ENCODE results near the gene GPHN.
"Not testable (repeated sequence)": the region's sequence is repeated elsewhere in the genome, so short reads cannot be mapped to it uniquely, and the experiment has no call there.

The GPHN gene

DNA sequence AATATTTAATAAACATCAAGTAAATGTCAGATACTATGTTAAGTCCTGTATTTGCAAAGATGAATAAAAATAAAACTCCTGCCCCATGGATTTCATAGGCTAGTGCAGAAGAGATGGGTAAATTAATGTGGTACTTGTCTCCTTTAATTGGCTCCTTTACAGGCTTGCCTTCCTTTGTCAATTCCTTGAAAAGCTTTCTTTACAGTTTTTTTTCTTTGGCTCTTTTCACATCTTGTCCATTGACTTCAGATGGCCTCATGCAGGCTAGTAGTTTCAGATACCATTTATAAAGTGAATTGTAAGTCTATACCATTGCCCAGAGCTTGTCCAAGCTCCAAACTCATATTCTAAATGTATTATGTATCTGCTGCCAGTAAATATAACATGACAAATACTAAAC, 552.6 kb downstream of the GPHN start:
- DNase-seq (ENCODE audit: low spot score), result no peak

DNA sequence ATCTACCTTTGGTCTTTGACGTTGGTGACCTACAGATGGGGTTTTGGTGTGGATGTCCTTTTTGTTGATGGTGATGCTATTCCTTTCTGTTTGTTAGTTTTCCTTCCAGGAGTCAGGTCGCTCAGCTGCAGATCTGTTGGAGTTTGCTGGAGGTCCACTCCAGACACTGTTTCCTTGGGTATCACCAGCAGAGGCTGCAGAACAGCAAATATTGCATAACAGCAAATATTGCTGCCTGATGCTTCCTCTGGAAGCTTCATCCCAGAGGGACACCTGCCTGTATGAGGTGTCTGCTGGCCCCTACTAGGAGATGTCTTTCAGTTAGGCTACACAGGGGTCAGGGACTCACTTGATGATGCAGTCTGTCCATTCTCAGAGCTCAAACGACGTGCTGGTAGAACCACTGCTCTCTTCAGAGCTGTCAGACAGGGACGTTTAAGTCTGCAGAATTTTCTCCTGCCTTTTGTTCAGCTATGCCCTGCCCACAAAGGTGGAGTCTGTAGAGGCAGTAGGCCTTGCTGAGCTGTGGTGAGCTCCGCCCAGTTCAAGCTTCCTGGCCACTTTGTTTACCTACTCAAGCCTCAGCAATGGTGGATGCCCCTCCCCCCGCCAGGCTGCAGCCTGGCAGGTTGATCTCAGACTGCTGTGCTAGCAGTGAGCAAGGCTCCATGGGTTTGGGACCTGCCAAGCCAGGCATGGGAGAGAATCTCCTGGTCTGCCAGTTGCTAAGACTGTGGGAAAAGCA, 559.3 kb downstream of the GPHN start:
- not testable (repeated sequence) for DNase-seq (ENCODE audit: low spot score)

DNA sequence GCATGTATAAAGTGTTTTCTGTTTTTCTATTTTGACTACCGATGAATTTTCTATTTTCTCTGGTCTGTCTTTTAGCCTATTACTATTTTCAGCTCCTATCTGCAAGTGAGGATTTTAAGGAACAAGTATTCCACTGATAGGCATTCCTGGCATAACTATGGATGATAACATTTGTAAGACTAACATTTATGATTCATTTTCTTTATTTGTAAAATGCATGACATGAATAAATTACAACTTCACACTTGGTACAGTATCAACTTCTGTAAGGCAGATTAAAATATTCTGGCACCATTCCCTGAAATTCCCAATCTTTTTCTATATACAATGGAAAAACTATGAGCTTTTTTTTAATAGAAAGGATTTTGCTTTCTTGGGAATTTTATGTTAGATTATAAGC, 560.3 kb downstream of the GPHN start:
- no peak for DNase-seq (ENCODE audit: low spot score)

DNA sequence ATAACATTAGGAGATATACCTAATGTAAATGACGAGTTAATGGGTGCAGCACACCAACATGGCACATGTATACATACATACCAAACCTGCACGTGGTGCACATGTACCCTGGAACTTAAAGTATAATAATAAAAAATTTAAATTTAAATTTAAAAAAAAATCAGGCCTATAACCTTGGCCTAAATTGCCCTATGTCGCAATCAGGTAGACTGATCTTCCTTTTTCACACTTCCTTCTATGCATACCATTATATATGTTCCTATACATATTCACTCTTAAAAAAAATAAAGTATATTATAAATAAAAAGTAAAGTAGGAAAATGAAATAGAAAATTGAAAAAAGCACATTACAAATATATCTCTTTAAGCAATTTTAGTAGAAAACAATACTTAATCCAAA, 563.6 kb downstream of the GPHN start:
- no peak for DNase-seq (ENCODE audit: low spot score)

DNA sequence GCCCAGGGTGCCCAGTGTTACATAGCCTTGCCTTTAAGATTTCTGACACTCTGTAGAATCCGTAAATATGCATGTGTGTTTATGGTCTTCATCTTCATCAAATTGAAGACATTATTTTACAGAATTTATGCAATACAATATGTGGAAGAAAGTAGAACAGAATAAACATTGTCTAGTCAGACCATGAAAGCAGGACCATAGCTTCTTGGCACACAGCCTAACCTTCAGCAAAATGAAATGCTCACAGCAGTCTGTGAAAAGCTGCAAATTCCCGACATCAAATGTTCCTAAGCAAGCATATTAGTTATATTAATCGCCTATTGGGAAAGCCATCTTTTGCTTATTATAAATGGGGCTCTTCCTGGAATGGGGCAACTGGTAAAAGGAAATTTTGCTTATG, 570.0 kb downstream of the GPHN start:
- no peak for DNase-seq (ENCODE audit: low spot score)

DNA sequence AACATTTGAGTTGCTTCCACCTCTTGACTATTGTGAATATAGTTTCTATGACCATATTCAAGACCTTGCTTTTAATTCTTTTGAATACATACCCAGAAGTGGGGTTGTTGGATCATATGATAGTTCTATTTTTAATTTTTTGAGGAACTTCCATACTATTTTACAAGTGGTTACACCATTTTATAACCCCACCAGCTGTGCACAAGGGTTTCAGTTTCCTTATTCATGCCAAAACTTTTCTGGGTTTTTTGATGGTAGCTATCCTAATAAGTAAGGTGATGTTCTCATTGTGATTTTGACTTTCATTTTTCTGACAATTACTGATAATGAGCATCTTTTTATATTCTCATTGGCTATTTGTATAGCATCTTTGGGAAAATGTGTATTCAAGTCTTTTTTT, 571.9 kb downstream of the GPHN start:
- DNase-seq (ENCODE audit: low spot score), result no peak

DNA sequence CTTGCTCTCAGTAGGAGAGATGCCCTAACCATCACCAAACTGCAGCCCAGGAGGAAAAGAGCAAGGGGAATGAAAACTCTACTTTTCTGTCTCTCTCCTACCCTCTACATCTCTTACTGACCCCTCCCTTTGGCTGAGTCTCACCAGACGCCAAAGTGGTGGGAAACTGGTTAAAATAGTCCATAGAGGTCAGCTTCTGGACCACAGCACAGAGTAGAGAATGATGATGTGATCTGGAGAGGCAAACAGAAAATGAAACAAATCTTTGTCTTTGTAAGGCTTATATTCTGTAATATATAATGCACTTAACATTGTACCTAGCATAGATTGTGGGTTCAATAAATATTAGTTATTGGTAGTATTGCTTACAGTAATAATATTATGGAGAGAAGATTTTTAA, 600.3 kb downstream of the GPHN start:
- no peak for DNase-seq (ENCODE audit: low spot score)

DNA sequence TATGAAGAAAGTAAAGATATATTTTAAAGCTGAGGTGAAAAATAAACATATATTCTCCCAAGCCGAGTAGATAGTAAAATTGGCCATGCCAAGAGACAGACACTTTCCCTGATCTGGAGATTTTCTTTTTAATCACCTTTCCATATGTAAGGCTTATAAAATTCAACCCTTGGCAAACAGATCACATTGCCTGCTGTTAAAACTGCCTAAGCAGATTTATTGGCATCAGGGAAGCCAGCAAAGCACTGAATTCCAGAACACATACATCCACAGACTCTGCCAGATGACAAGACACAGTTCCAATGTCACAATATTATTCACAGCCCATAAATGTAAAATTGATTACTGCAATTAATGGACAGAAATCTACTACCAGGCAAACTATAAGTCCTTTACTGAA, 603.1 kb downstream of the GPHN start:
- DNase-seq (ENCODE audit: low spot score), result no peak

DNA sequence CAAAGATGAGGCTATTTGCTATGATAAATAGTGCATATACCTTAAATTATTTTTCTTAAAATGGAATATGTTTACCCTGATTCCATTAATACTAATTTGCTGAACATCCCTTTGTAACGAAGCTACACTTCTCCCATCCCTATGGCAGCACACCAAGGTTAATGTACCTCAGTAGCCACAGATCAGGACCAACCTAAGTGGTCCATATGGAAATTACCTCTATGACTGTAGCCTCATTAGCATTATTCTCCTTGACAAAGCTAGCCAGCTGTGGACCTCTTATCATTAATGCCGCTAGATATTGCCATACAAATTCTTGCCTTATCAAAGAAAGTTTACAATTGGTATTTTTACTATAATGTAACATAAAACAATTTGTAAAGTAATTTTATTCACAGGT, 604.4 kb downstream of the GPHN start:
- no peak for DNase-seq (ENCODE audit: low spot score)

DNA sequence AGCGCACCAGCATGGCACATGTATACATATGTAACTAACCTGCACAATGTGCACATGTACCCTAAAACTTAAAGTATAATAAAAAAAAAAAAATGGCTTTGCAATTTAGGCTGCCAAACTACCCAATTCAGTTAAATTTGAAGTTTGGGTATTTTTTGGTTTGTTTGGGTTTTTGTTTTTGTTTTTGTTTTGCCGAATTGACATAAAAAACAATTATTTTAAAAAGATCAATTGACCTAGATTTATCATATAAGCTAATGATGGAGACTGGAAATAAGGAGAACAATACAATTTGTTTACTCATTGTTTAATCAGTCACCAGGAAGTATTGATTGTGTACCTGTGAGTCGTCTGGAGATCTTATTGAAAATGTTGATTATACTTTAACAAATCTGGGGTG, 619.2 kb downstream of the GPHN start:
- no peak for DNase-seq (ENCODE audit: low spot score)

DNA sequence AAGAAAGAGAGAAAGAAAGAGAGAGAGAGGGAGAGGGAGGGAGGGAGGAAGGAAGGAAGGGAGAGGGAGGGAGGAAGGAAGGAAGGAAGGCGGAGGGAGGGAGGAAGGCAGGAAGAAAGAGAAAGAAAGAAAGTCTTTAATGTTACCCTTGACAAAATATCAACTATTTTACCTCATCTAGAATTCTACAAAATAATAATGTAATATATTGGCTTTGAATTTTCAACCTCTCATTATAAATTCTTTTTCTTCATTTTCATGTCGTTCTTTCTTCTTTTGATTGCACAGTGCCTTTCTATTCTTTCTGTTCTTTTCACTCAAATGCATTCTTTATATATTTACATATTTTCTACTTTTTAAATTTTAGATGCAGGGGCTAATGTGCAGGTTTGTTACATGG, 621.8 kb downstream of the GPHN start:
- DNase-seq (ENCODE audit: low spot score), result no peak

DNA sequence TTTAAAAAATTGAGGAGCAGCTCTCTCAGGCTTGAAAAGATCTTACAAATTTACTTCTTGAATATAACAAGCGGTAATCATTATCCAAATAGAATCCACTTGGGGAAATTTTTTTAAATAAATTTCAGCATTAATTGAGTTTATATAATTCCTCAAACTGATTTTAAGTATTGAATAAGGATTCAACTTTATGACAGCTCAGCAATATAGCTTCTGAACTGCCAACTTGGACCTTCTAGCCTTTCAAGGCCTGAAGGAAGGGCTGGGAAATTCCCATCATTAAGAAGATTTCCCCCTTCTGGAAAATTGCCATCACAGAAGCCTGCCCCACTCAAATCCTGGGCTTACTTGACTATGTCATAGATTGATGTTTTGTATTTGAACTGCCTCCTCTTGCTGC, 623.7 kb downstream of the GPHN start:
- DNase-seq (ENCODE audit: low spot score), result no peak

DNA sequence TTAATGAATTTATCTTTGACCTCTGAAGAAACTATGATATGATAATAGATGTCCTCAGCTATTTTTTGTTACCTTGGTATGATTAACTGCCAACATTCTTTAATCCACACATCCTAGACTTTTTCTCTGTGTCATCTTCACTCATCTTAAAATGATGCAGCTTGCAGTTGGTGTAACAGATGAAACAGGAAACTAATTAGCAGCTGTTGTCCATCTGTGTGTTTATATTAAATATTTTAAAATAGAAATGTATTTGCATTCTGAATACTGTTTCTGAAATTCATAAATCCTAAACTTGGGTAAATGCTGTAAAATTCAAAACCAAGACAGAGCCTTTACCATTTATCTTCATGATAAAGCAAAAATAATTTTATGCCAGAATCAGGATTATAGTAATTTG, 625.2 kb downstream of the GPHN start:
- DNase-seq (ENCODE audit: low spot score), result no peak

DNA sequence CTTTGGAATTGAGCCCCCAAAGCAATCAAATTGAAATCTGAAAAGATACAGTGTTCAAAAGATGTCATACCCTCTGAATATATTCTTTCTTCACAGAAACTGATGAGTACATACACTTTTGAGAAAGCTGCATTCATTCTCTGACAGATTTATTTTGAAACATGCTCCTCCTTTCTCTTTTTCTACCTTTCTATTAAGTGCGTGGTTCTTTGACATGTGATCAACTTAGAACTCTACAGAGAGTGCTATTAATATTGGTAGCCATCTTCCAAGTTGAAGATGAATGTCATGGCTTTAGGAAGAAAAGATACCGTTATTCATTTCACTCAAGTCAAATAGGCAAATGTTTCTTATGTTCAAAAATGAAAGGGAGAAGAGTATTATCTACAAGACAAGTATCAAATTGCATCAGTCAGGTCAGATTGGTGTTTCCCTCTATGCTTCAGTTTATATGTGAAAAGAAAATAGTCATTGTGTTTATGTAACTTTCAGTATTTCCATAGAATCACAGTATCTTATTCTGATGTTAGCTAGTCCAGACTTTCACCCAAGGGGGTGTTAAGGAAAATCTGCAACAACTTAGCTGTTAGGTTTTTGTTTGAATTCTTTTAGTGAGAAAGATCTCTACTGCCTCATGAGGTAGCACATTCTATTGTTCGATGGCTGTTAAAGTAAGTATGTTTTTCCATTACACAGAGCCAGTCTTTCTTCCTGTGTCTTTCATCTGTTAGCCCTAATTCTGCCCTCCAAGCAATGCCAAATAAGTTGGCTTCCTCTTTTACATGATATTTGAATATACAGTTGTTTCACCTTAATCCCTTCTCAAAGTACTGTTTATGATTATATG, 625.9 kb downstream of the GPHN start:
- no peak for DNase-seq (ENCODE audit: low spot score)

DNA sequence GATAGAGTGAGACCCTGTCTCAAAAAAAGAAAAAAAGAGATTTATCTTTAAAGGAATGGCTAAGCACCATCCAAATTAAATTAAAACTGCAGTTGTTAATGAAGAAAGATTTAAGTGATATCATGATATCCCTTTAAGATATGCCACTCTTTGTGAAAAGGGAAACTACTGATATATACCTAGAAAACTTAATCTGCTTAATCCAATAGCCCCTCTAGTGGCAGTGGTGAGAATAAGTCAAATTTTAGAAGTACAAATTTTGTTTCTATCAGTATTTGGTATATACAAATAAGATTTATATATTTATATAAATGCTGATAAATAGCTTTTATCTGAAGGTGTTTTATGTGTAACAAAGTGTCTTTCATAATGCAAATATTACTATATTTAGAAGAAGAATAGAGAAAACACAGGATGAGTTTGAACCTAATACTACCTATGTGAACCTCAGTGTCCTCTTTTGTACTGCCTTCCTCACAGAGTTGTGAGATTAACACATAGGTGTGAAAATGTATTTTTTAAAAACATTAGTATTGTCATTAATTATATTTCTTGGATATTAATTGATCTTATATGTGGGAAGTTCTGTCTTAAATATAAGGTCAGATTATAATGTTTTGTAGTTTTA, 629.9 kb downstream of the GPHN start:
- DNase-seq (ENCODE audit: low spot score), result peak; percentile 7

DNA sequence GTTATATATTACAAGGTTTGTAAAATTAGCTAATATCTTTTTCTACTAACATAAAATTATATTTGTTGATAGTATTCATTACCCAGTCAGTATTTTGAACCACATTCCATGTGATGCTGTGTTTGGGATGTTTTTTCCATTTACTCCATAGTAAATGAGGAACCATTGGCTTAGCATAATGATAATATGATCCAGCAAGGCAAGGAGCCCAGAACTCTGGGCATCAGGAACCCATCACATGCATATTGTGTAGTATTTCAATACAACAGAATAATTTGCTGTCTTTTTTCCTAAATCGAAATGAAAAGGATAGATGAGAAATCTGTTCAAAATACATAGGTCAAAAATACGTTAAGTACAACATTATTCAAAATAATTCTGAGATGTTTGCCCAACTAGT, 632.6 kb downstream of the GPHN start:
- no peak for DNase-seq (ENCODE audit: low spot score)

DNA sequence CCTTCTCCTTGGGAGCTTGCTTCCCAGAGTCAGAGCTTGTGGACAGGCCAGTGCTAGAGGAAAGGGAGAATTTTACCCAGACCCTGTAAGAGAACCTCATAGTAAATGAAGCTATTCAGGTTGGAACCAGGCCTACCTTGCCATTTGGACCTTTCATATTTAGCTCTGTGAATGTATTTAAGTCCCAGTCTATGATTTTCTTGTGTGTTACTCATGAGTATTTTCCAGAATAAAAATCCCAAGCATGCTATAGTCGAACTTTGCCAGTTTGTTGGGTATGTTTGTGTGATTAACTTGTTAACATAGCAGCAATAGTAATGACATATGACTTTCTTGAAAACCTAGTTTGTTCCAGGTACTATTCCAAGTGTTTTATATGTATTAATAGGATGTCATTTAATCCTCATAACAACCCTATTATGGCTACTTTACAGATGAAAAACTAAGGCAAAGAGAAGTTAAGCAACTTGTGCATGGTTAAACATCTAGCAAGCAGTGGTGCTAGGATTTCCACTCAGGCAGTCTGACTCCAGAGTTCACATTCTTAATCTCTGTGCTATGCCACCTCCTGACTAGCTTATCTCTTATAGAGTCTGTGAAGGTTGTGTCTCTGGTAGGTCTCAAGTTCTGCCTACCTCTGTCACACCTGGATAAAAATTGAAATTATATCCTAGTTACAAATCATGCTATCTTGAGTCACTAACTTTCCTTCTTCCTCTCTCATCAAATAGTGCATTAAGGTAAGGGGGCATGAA, 633.4 kb downstream of the GPHN start:
- no peak for DNase-seq (ENCODE audit: low spot score)

DNA sequence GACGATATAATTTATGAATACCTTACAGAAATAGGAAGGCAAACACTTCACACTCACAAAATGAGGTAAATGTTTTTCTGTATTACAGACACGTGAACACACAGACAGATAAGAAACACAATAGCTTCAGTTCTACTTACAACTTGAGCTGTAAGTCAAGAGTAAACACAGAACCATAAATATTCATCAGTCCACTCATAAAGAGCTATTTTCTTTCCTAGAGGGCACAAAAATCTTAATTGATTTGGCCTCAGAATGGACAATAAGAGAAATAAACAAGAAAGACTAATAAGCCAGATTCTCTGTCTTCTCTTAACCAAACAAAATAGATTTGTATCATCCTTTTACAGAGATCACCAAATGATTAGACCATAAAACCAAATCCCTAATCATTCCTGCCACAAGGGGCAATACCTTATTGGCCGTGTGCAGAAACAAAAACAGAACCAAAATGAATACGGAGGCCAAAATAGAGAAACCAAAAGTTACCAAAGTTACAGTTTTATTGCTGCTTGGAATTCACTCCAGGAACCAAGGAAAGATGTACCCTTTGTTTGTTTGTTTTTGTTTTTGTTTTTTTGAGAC, 643.2 kb downstream of the GPHN start:
- no peak for DNase-seq (ENCODE audit: low spot score)

DNA sequence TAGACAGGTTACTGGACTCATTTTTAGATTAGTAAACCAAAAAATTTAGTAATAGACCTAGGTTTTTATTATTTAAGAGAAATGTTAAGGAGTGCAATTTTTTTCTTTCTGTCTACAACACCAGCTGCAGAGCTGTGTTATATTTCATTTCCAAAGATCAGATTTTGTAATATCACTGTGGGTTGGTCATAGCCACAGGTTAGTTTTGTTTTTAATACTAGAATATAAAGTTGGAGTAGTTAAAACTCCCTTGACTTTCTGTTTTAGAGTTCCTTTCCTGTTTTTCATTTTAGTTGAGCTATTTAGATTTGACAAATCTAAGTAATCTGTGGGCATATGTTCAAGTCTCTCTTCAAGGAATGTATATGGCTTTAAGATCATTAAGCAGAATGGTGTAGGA, 650.6 kb downstream of the GPHN start:
- no peak for DNase-seq (ENCODE audit: low spot score)

DNA sequence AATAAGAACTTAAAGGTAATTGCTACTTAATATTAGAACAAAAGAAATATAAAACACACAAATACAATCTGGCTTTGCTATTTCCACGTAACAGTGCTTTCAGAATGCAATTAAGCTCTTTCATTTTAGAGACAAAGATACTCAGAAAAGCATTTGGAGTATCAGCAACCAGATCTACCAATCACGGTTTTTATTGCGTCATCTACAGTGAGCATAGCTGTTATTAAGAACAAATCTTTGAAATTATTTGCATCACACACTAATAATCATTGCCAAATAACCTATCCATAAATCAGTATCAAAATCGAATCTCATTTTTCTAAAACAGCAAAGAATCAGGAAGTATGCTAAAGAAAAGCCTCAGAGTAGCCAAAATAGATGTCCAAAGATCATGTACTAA, 654.4 kb downstream of the GPHN start:
- no peak for DNase-seq (ENCODE audit: low spot score)

DNA sequence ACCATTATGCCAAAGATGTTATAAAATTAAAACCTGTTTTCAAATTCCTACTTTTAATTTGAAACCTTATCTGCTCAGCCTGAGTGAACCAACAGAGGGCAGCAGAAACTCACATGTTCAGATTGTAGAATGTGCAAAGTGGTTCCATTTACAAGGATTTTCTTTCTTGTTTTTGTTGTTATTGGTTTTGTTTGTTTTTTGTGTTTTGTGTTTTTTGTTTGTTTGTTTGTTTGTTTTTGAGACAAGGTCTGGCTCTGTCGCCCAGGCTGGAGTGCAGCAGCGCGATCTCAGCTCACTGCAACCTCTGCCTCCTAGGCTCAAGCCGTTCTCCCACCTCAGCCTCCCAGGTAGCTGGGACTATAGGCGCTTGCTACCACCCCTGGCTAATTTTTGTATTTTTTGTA, 658.5 kb downstream of the GPHN start:
- DNase-seq (ENCODE audit: low spot score), result no peak

All from HuH-7 (cell line).